Endothelial cell of umbilical vein (primary cell): ENCODE results near the gene BST2. TPM values are rescaled to one million over a fixed set of nuclear protein-coding genes. Genes with fewer than 3 reads are reported as not detected.

ENCODE experiments used
- Bru-seq: library from RNA; stranded (reverse); fragments of 400-500 nt; gene quantifications from one replicate; lab custom pipeline; 2021; lab: Mats Ljungman, UMichigan
- BruChase-seq, 2 experiments: library from RNA; stranded (reverse); fragments of 400-500 nt; gene quantifications; one replicate each; lab custom pipeline; 2021; lab: Mats Ljungman, UMichigan
- BruUV-seq: library from RNA; stranded (reverse); fragments of 400-500 nt; replicated peaks from 2 replicates; lab custom pipeline; 2021; lab: Mats Ljungman, UMichigan
- CTCF ChIA-PET: fragments of 300-600, 350-600 bp; sonication (Branson Sonifier 250); formaldehyde crosslinking; loops from one replicate; lab custom pipeline; 2021; ENCODE audit warnings: antibody characterized with exemption, inconsistent platforms; lab: Charles Lee
- POLR2A ChIA-PET: fragments of 300-600, 350-600 bp; sonication (Branson Sonifier 250); formaldehyde crosslinking; loops from one replicate; lab custom pipeline; 2021; ENCODE audit warnings: antibody characterized with exemption, inconsistent platforms; lab: Charles Lee
- DNase-seq: peaks from one replicate; pipeline ENCODE4 v3.0.0-alpha.2; 2011; ENCODE audit warnings: low read depth, low spot score
- FAIRE-seq: peaks from 2 replicates; lab custom pipeline; 2011; peaks lifted over from hg19 to GRCh38; lab: Jason Lieb, UNC
- H2AFZ ChIP-seq: 2 replicates; pipeline ENCODE4 v1.6.0; 2012; ENCODE audit warnings: low read depth, low read length, control low read depth, inconsistent platforms
- H3K27ac ChIP-seq: 2 replicates; pipeline ENCODE4 v1.5.1; 2011; ENCODE audit warnings: low read depth, mild to moderate bottlenecking, control low read depth, low read length, moderate library complexity; ENCODE audit not compliant: insufficient read depth
- H3K27me3 ChIP-seq, 2 experiments: 2 replicates each; pipeline versions ENCODE4 v1.6.0 to v1.6.1; 2011; ENCODE audit warnings: low read length in 2 of 2, mixed read lengths in 1 of 2; ENCODE audit not compliant: control insufficient read depth in 2 of 2, insufficient read depth in 2 of 2
- H3K36me3 ChIP-seq, 2 experiments: 2 replicates in 1 of 2; 3 replicates in 1 of 2; pipeline ENCODE4 v1.5.1; 2011; ENCODE audit warnings: low read length in 2 of 2, mild to moderate bottlenecking in 1 of 2, moderate library complexity in 1 of 2; ENCODE audit not compliant: control insufficient read depth in 2 of 2, insufficient read depth in 2 of 2; ENCODE audit errors: extremely low read depth in 1 of 2
- H3K4me1 ChIP-seq: 3 replicates; pipeline ENCODE4 v1.5.1; 2011; ENCODE audit warnings: mild to moderate bottlenecking, low read length; ENCODE audit not compliant: control insufficient read depth, insufficient read depth; ENCODE audit errors: extremely low read depth
- H3K4me2 ChIP-seq: 2 replicates; pipeline ENCODE4 v1.6.1; 2011; ENCODE audit warnings: low read length, control low read depth, mixed read lengths; ENCODE audit not compliant: insufficient read depth
- H3K4me3 ChIP-seq, 3 experiments: fragments of 200-600 bp in 1 of 3; sonication (generic), shearing (Covaris generic) in 1 of 3; replicated peaks in 1 of 3; 2 replicates each; pipeline ENCODE4 v1.5.1; 2011 to 2016; ENCODE audit warnings: control low read depth in 3 of 3, low read length in 3 of 3, mild to moderate bottlenecking in 2 of 3, inconsistent platforms in 1 of 3, low read depth in 1 of 3, moderate library complexity in 1 of 3; ENCODE audit not compliant: insufficient read depth in 1 of 3
- H3K79me2 ChIP-seq: 2 replicates; pipeline ENCODE4 v1.6.0; 2012; ENCODE audit warnings: low read length, inconsistent platforms; ENCODE audit not compliant: control insufficient read depth, insufficient read depth
- H3K9ac ChIP-seq: replicated peaks from 2 replicates; pipeline ENCODE3; 2011; ENCODE audit warnings: low read length, control low read depth; ENCODE audit not compliant: insufficient read depth; ENCODE audit errors: extremely low read depth
- H3K9me1 ChIP-seq: replicated peaks from 3 replicates; pipeline ENCODE4 v1.6.0; 2011; ENCODE audit warnings: mild to moderate bottlenecking, low read length; ENCODE audit not compliant: control insufficient read depth, insufficient read depth; ENCODE audit errors: extremely low read depth
- H3K9me3 ChIP-seq: replicated peaks from 2 replicates; pipeline ENCODE4 v1.5.1; 2012; ENCODE audit warnings: low read length, inconsistent platforms; ENCODE audit not compliant: control insufficient read depth, insufficient read depth
- H4K20me1 ChIP-seq: replicated peaks from 2 replicates; pipeline ENCODE3; 2011; ENCODE audit warnings: mild to moderate bottlenecking, low read length; ENCODE audit not compliant: control insufficient read depth, insufficient read depth; ENCODE audit errors: extremely low read depth
- CTCF ChIP-seq, 2 donors: IDR thresholded peaks; 1 replicate in 1 of 2; 2 replicates in 1 of 2; pipeline ENCODE4 v1.5.1; 2011; ENCODE audit warnings: low read length in 2 of 2, mild to moderate bottlenecking in 2 of 2, moderate library complexity in 2 of 2, control low read depth in 1 of 2, inconsistent platforms in 1 of 2, low read depth in 1 of 2; ENCODE audit not compliant: insufficient read depth in 1 of 2; ENCODE audit errors: extremely low read depth in 1 of 2
- EZH2 ChIP-seq: IDR thresholded peaks from 2 replicates; pipeline ENCODE4 v1.6.1; 2012; ENCODE audit warnings: borderline replicate concordance, low read depth, mild to moderate bottlenecking, moderate library complexity, low read length, inconsistent platforms; ENCODE audit not compliant: severe bottlenecking
- FOS ChIP-seq: IDR thresholded peaks from 2 replicates; pipeline ENCODE4 v1.6.1; 2011; ENCODE audit warnings: mild to moderate bottlenecking, low read length, moderate library complexity, borderline replicate concordance; ENCODE audit not compliant: insufficient read depth
- GATA2 ChIP-seq: IDR thresholded peaks from 2 replicates; pipeline ENCODE4 v1.7.0; 2011; ENCODE audit warnings: low read depth, mild to moderate bottlenecking, moderate library complexity, mixed read lengths, low read length; ENCODE audit not compliant: insufficient read length, insufficient read depth
- JUN ChIP-seq: IDR thresholded peaks from 2 replicates; pipeline ENCODE4 v1.6.1; 2011; ENCODE audit warnings: borderline replicate concordance, low read depth; ENCODE audit not compliant: insufficient read length, insufficient read depth
- MAX ChIP-seq: IDR thresholded peaks from 2 replicates; pipeline ENCODE4 v1.6.1; 2011; ENCODE audit not compliant: insufficient read depth, insufficient read length
- MYC ChIP-seq: IDR thresholded peaks from one replicate; pipeline ENCODE4 v1.6.1; 2011; ENCODE audit warnings: mild to moderate bottlenecking, low read depth, low read length
- POLR2A ChIP-seq: IDR thresholded peaks from 2 replicates; pipeline ENCODE4 v1.6.1; 2012; ENCODE audit warnings: low read depth, mild to moderate bottlenecking, control low read depth, low read length
- POLR2AphosphoS5 ChIP-seq: IDR thresholded peaks from 2 replicates; pipeline ENCODE4 v1.6.1; 2012; ENCODE audit warnings: low read depth, mild to moderate bottlenecking, control low read depth, low read length, moderate library complexity; ENCODE audit not compliant: insufficient read depth
- dilution Hi-C: fragments of 300-500 bp; cut with MboI; formaldehyde crosslinking; loops from one replicate; pipeline ENCODE4 v1.15.0; 2019; ENCODE audit warnings: low sequenced_read_pairs; ENCODE audit not compliant: extremely low pct_ligation_motif_present
- intact Hi-C: fragments of 100-400 bp; cut with micrococcal nuclease; formaldehyde crosslinking; loops from one replicate; pipeline ENCODE4 v1.10.0; 2022
- long read RNA-seq: library from polyadenylated mRNA; stranded (forward); transcript quantifications from one replicate; pipeline ENCODE4 v2.0.0, GENCODE V29; 2021
- polyA minus RNA-seq, 3 experiments: library from RNA; depleted of rRNA, polyadenylated mRNA; stranded (reverse); fragments of >200 nt; gene quantifications; 1 replicate in 1 of 3; 2 replicates in 2 of 3; pipeline ENCODE4 v1.2.3, GENCODE V29; 2011
- polyA plus RNA-seq, 4 experiments: library from polyadenylated mRNA; depleted of rRNA in 3 of 4; stranded (reverse) in 3 of 4; unstranded in 1 of 4; fragments of >200 nt; gene quantifications; 2 replicates each; pipeline versions ENCODE4 v1.2.1 to v1.2.3, GENCODE V29; 2011 to 2012; ENCODE audit warnings: missing spikeins in 1 of 4
- total RNA-seq: library from RNA; stranded (reverse); gene quantifications from 2 replicates; pipeline ENCODE4 v1.2.3, GENCODE V29; 2021

Gene BST2
- total RNA-seq, result 20.7 and 21.2 TPM in 2 replicates
- 145 and 146 TPM in 2 replicates for polyA plus RNA-seq
- polyA plus RNA-seq (2011; cell fraction: cytosol; rRNA removed), result 143 and 161 TPM in 2 replicates
- 45.3 and 52.9 TPM in 2 replicates for polyA plus RNA-seq (2011; cell fraction: nucleus; rRNA removed)
- polyA plus RNA-seq (2012), result 84.7 and 155 TPM in 2 replicates
- polyA minus RNA-seq, result 39.7 and 41.2 TPM in 2 replicates
- 168 TPM for polyA minus RNA-seq (2011; cell fraction: cytosol; rRNA and poly(A)+ RNA removed)
- polyA minus RNA-seq (2011; cell fraction: nucleus; rRNA and poly(A)+ RNA removed), result 5.7 and 13.0 TPM in 2 replicates
- percentile 48 among the genes with signal in this experiment for Bru-seq, nascent RNA
- BruChase-seq, experiment 1, labeled RNA remaining after a 6-hour chase, result percentile 53 among the genes with signal in this experiment
- percentile 50 among the genes with signal in this experiment for BruChase-seq, experiment 2, labeled RNA remaining after a 2-hour chase
- long read RNA-seq, transcript BST2-201 (5 exons, 1,019 nt), result major isoform, 77 of 83 reads
- long read RNA-seq, partial matches to known transcripts, result 0 of 83 reads
- long read RNA-seq, other reads (novel, unspliced or antisense), result 5 of 83 reads

GRCh38 chr19:17405250-17406045 lies at the start of gene BST2:
BST2 (minus strand) TSS chr19:17405630; CDS start chr19:17405575, 55 bp downstream.
- CTCF ChIA-PET, result interaction anchor here (0.5 to 1.8 kb wide), 9 partner anchors 9 to 454 kb away, joined by 3 to 7 read pairs (median 3); partner anchors contain the start of gene MVB12A

More at GRCh38 chr19:17405250-17406045, at the start of gene BST2:
- Histone ChIP-seq H2AFZ (peak within 1 kb of the TSS; percentile 55), H4K20me1 (no peaks in the 10 kb centered on the region), H3K4me3 (peak within 1 kb of the TSS in 2 of 3 experiments; percentile 20 to 44), H3K4me1 (peaks cover 22% of the 10 kb centered on the region), H3K27me3 (no peaks in the 10 kb centered on the region), H3K4me2 (peak within 1 kb of the TSS; percentile 67), H3K36me3 (no peaks in the 10 kb centered on the region), H3K9me3 (no peaks in the 10 kb centered on the region), H3K9me1 (no peaks in the 10 kb centered on the region), H3K27ac (peak within 1 kb of the TSS; percentile 7), H3K9ac (no peak within 1 kb of the TSS), H3K79me2 (peaks cover 8% of the 10 kb centered on the region)
- intact Hi-C loops (loop anchor here (10.0 kb wide), 1 partner anchor 149 kb away; the partner anchor contains the start of gene COLGALT1), dilution Hi-C loops (no loop called here)
- POLR2A ChIA-PET, result interaction anchor here (0.8 to 1.5 kb wide), 2 partner anchors 13 to 361 kb away, joined by 3 to 4 read pairs; no protein-coding TSS in a partner anchor
- TF ChIP-seq POLR2AphosphoS5 (peak; percentile 57), CTCF (IDR thresholded peaks at IDR 0.05; ENCODE audit: extremely low read depth in 1 of 2, insufficient read depth in 1 of 2, low read depth in 1 of 2, low read length in 2 of 2) (no peak), POLR2A (peak; percentile 70), MYC (no peak), FOS (no peak), GATA2 (no peak), EZH2 (no peak), MAX (no peak), JUN (no peak)
- FAIRE-seq (peak; percentile 98), DNase-seq (peak; percentile 84)
- no TSS peak for BruUV-seq
